ENCODE data around the gene ADGRV1. TPM values are rescaled to one million over a fixed set of nuclear protein-coding genes. Genes with fewer than 3 reads are reported as not detected.
A peak's percentile ranks its signal among the peaks of the same experiment; 100 is the strongest.

ADGRV1 gene
- total RNA-seq, 2 donors from 2014 or later = 1.4 TPM; not detected in 1

DNA sequence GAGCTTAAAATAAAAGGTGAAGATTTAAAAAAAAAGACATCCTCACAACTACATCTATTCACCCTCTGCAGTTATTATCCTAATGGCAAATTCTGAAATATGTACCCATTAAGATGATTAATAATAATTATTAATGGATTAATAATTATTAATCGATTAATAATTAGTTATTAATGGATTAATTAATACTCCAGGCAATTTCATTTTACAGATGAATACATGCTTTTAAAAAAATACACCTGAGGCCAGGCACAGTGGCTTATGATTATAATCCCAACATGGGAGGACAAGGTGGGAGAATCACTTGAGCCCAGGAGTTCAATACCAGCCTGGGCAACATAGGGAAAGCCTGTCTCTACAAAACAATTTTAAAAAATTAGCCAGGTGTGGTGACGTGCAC lies 642.1 kb downstream of the ADGRV1 start:
- Histone ChIP-seq H3K36me3 (no peaks in the 10 kb centered on the region), H3K27me3 (replicated peaks; ENCODE audit: insufficient read depth) (no peaks in the 10 kb centered on the region), H3K9me3 (no peaks in the 10 kb centered on the region), H3K4me1 (ENCODE audit: control insufficient read depth in 1 of 2, low read depth in 2 of 2) (no peaks in the 10 kb centered on the region), H3K27ac (no peak overlapping the region), H3K4me3 (no peak overlapping the region)
- DNase-seq (ENCODE audit: low spot score) = no peak
- TF ChIP-seq, protein P1, sequence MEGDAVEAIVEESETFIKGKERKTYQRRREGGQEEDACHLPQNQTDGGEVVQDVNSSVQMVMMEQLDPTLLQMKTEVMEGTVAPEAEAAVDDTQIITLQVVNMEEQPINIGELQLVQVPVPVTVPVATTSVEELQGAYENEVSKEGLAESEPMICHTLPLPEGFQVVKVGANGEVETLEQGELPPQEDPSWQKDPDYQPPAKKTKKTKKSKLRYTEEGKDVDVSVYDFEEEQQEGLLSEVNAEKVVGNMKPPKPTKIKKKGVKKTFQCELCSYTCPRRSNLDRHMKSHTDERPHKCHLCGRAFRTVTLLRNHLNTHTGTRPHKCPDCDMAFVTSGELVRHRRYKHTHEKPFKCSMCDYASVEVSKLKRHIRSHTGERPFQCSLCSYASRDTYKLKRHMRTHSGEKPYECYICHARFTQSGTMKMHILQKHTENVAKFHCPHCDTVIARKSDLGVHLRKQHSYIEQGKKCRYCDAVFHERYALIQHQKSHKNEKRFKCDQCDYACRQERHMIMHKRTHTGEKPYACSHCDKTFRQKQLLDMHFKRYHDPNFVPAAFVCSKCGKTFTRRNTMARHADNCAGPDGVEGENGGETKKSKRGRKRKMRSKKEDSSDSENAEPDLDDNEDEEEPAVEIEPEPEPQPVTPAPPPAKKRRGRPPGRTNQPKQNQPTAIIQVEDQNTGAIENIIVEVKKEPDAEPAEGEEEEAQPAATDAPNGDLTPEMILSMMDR (IDR thresholded peaks at IDR 0.05) = no peak
- no peak for ATAC-seq (ENCODE audit: insufficient number of reproducible peaks, low FRiP score, low read depth)

DNA sequence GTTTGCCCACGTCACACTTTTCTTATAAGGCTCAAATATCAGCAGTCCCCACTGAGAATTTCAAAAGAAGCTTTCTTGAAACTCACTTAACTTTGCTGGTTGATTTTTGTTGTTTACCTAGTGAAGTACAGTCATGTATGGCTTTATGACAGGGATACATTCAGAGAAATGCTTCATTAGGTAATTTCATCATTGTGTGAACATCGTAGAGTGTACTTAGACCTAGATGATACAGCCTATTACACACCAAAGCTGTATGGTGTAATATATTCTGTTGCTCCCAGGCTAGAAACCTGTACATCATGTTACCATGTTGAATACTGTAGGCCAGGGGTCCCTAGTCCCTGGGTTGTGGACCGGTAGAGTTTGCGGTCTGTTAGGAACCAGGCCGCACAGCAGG lies 647.5 kb downstream of the ADGRV1 start:
- H3K4me3 ChIP-seq = no peak overlapping the region
- H3K27me3 ChIP-seq (replicated peaks; ENCODE audit: insufficient read depth) = no peaks in the 10 kb centered on the region
- peaks cover 0 to 5% of the 10 kb centered on the region in 2 donors for H3K4me1 ChIP-seq (ENCODE audit: control insufficient read depth in 1 of 2, low read depth in 2 of 2)
- TF ChIP-seq, protein P1 (IDR thresholded peaks at IDR 0.05) = no peak
- no peaks in the 10 kb centered on the region for H3K9me3 ChIP-seq
- no peaks in the 10 kb centered on the region for H3K36me3 ChIP-seq
- no peak overlapping the region for H3K27ac ChIP-seq
- ATAC-seq (ENCODE audit: insufficient number of reproducible peaks, low FRiP score, low read depth) = no peak
- DNase-seq (ENCODE audit: low spot score) = no peak

DNA sequence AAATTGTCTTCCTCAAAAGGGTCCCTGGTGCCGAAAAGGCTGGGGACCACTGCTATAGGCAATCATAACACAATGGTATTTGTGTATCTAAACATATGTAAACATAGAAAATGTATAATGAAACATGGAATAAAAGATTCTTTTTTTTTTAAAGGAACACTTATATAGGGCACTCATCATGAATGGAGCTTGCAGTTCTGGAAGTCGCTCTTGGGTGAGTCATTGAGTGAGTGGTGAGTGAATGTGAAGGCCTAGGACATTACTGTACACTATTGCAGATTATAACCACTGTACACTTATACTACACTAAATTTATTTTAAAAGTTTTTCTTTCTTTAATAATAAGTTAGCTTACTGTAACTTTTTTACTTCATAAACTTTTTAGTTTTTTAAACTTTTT lies 648.1 kb downstream of the ADGRV1 start:
- H3K4me1 ChIP-seq (ENCODE audit: control insufficient read depth in 1 of 2, low read depth in 2 of 2) = peaks cover 3 to 11% of the 10 kb centered on the region in 2 donors
- TF ChIP-seq, protein P1 (IDR thresholded peaks at IDR 0.05) = no peak
- H3K27me3 ChIP-seq (replicated peaks; ENCODE audit: insufficient read depth) = no peaks in the 10 kb centered on the region
- ATAC-seq (ENCODE audit: insufficient number of reproducible peaks, low FRiP score, low read depth) (no peak), DNase-seq (ENCODE audit: low spot score) (no peak)
- H3K36me3 ChIP-seq = no peaks in the 10 kb centered on the region
- no peak overlapping the region for H3K4me3 ChIP-seq
- H3K9me3 ChIP-seq = no peaks in the 10 kb centered on the region
- no peak overlapping the region for H3K27ac ChIP-seq

DNA sequence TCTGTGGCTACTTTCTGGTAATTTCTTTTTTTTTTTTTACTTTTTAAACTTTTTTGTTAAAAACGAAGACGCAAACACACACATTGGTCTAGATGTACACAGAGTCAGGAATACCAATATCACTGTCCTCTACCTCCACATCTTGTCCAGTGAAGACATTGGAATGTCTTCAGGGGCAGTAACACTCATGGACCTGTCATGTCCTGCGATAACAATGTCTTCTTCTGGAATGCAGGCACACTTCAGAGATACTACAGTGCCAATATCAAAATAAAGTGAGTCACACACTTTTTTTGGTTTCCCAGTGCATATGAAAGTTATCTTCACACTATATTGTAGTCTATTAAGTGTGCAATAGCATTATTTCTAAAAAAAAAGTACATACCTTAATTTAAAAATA lies 648.7 kb downstream of the ADGRV1 start:
- no peaks in the 10 kb centered on the region for H3K36me3 ChIP-seq
- no peaks in the 10 kb centered on the region for H3K9me3 ChIP-seq
- H3K4me1 ChIP-seq (ENCODE audit: control insufficient read depth in 1 of 2, low read depth in 2 of 2) = peaks cover 7 to 16% of the 10 kb centered on the region in 2 donors
- TF ChIP-seq, protein P1 (IDR thresholded peaks at IDR 0.05) = no peak
- ATAC-seq (ENCODE audit: insufficient number of reproducible peaks, low FRiP score, low read depth) (no peak), DNase-seq (ENCODE audit: low spot score) (no peak)
- no peak overlapping the region for H3K4me3 ChIP-seq
- H3K27ac ChIP-seq = no peak overlapping the region
- H3K27me3 ChIP-seq (replicated peaks; ENCODE audit: insufficient read depth) = no peaks in the 10 kb centered on the region

DNA sequence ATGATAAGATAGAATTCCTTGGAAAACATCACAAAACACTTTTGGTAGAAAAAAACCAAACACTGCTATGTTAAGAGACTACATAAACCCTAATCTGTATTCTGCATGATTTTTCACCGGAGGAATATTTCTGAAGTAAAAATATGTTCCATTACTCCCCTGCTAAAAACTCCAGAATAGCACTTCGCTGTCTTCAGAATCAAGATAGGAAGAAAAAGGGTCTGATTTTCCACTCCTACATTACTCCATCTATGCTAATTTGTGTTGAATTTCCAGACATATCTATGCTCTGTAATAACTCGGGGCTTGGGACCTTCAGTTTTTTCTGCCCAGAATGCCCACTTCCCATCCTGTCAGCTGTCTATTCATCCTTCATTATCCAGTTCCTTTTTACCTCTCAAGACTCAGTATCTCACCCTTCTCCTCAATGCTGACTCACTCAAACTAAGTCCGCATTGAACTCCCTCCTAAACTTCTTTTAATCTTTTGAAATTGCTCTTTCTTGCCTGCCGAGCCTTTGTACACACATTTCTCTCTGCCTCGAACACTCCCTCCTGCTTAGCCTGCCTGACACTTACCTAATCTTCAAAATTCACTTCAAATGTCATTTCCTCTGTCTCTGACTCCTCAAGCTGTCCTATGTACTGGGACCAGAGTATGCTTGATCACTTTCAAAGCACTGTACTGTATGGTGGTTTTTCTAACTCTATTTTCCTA lies 653.6 kb downstream of the ADGRV1 start:
- Histone ChIP-seq H3K27ac (peak overlapping the region; percentile 39 to 59), H3K27me3 (replicated peaks; ENCODE audit: insufficient read depth) (no peaks in the 10 kb centered on the region), H3K4me1 (ENCODE audit: control insufficient read depth in 1 of 2, low read depth in 2 of 2) (peaks cover 14 to 26% of the 10 kb centered on the region in 2 donors), H3K36me3 (no peaks in the 10 kb centered on the region), H3K4me3 (peak overlapping the region; percentile 47), H3K9me3 (no peaks in the 10 kb centered on the region)
- TF ChIP-seq, protein P1 (IDR thresholded peaks at IDR 0.05) = no peak
- ATAC-seq (ENCODE audit: insufficient number of reproducible peaks, low FRiP score, low read depth) (peak; percentile 25), DNase-seq (ENCODE audit: low spot score) (no peak)
